HepG2 (cell line): Measurements from ENCODE around the gene REPS2. TPM values are rescaled to one million over a fixed set of nuclear protein-coding genes. Genes with fewer than 3 reads are reported as not detected.

Experiments used
- ATAC-seq: fragments of 200-7000 bp; cut with Tn5 transposase; 3 replicates; pipeline ENCODE4 v1.9.1; 2020; ENCODE audit warnings: mild to moderate bottlenecking, moderate library complexity
- BruUV-seq: library from RNA; stranded (reverse); fragments of 400-500 nt; replicated peaks from 2 replicates; lab custom pipeline; 2021; lab: Mats Ljungman, UMichigan
- CTCF ChIA-PET: fragments of 300-600 bp; formaldehyde crosslinking; extraction: SDS; loops from one replicate; lab custom pipeline; 2021; ENCODE audit warnings: low total read pairs, inconsistent platforms, low intra/inter-chr PET ratio; lab: Yijun Ruan, JAX
- POLR2A ChIA-PET: fragments of 350-600 bp; sonication (Branson Sonifier 250); formaldehyde crosslinking; loops from one replicate; lab custom pipeline; 2020; ENCODE audit warnings: antibody characterized with exemption, inconsistent platforms; lab: Yijun Ruan, JAX
- DNase-seq: peaks from one replicate; pipeline ENCODE4 v3.0.0-alpha.2; 2015; ENCODE audit warnings: low spot score
- FAIRE-seq: peaks from 3 replicates; lab custom pipeline; 2011; peaks lifted over from hg19 to GRCh38; lab: Jason Lieb, UNC
- H2AFZ ChIP-seq: one replicate; pipeline ENCODE4 v1.6.1; 2011; ENCODE audit warnings: low read length, inconsistent platforms
- H3K27ac ChIP-seq: fragments of 300-600 bp; 3 replicates; pipeline ENCODE4 v1.8.0; 2011; ENCODE audit warnings: mixed run types, mild to moderate bottlenecking, mixed read lengths, low read length, inconsistent platforms; ENCODE audit not compliant: insufficient read depth; ENCODE audit errors: extremely low read length
- H3K27me3 ChIP-seq, 2 experiments: fragments of 200-600 bp in 1 of 2; 2 replicates in 1 of 2; 3 replicates in 1 of 2; pipeline versions ENCODE4 v1.6.0 to v1.8.0; 2011; ENCODE audit warnings: low read length in 2 of 2, mild to moderate bottlenecking in 2 of 2, moderate library complexity in 2 of 2, inconsistent platforms in 1 of 2; ENCODE audit not compliant: insufficient read depth in 2 of 2, control insufficient read depth in 1 of 2
- H3K36me3 ChIP-seq, 2 experiments: fragments of 200-600 bp in 1 of 2; replicated peaks in 1 of 2; 2 replicates in 1 of 2; 3 replicates in 1 of 2; pipeline versions ENCODE4 v1.5.1 to v1.8.0; 2011; ENCODE audit warnings: low read length in 2 of 2, inconsistent platforms in 1 of 2; ENCODE audit not compliant: insufficient read depth in 2 of 2, control insufficient read depth in 1 of 2
- H3K4me1 ChIP-seq: 2 replicates; pipeline ENCODE4 v1.5.1; 2012; ENCODE audit warnings: low read length, inconsistent platforms; ENCODE audit not compliant: insufficient read depth
- H3K4me2 ChIP-seq: 2 replicates; pipeline ENCODE4 v1.6.0; 2011; ENCODE audit warnings: low read depth, low read length, inconsistent platforms
- H3K4me3 ChIP-seq, 3 experiments: fragments of 200-600 bp in 1 of 3; sonication (generic), shearing (Covaris generic) in 1 of 3; replicated peaks in 1 of 3; 2 replicates each; pipeline ENCODE4 v1.5.1; 2011 to 2016; ENCODE audit warnings: low read length in 3 of 3, inconsistent platforms in 2 of 3, low read depth in 2 of 3, mild to moderate bottlenecking in 2 of 3, control low read depth in 1 of 3, mixed read lengths in 1 of 3; ENCODE audit not compliant: insufficient read depth in 1 of 3
- H3K79me2 ChIP-seq: one replicate; pipeline ENCODE4 v1.6.1; 2011; ENCODE audit warnings: low read length, inconsistent platforms; ENCODE audit not compliant: insufficient read depth
- H3K9ac ChIP-seq: 2 replicates; pipeline ENCODE4 v1.6.0; 2011; ENCODE audit warnings: mild to moderate bottlenecking, low read depth, low read length, inconsistent platforms; ENCODE audit not compliant: insufficient read depth
- H3K9me3 ChIP-seq: 2 replicates; pipeline ENCODE4 v1.5.1; 2012; ENCODE audit warnings: mild to moderate bottlenecking, low read length
- H4K20me1 ChIP-seq: 2 replicates; pipeline ENCODE4 v1.6.0; 2011; ENCODE audit warnings: inconsistent platforms, mild to moderate bottlenecking, low read length, moderate library complexity; ENCODE audit not compliant: insufficient read depth
- DDIT3 ChIP-seq: sonication (generic); formaldehyde crosslinking; IDR thresholded peaks from 2 replicates; pipeline ENCODE4 v1.4.0; 2020; ENCODE audit warnings: mild to moderate bottlenecking, missing genetic modification reagents
- HIVEP1 ChIP-seq: sonication (generic); formaldehyde crosslinking; IDR thresholded peaks from 2 replicates; pipeline ENCODE4 v1.4.0; 2020; ENCODE audit warnings: mild to moderate bottlenecking, missing genetic modification reagents
- LBX2 ChIP-seq: sonication (generic); formaldehyde crosslinking; IDR thresholded peaks from 2 replicates; pipeline ENCODE4 v1.5.0; 2020; ENCODE audit warnings: missing genetic modification reagents, mild to moderate bottlenecking, borderline replicate concordance
- MAFF ChIP-seq: IDR thresholded peaks from 2 replicates; pipeline ENCODE4 v1.6.1; 2011; ENCODE audit warnings: low read depth, low read length, improper control_type of control experiment
- SAFB2 ChIP-seq: sonication (generic); formaldehyde crosslinking; IDR thresholded peaks from 2 replicates; pipeline ENCODE4 v1.5.1; 2020; ENCODE audit warnings: missing genetic modification reagents, low read depth, mild to moderate bottlenecking, borderline replicate concordance
- TIGD3 ChIP-seq: sonication (generic); formaldehyde crosslinking; IDR thresholded peaks from 2 replicates; pipeline ENCODE4 v1.5.1; 2020; ENCODE audit warnings: mild to moderate bottlenecking, missing genetic modification reagents, borderline replicate concordance
- TMF1 ChIP-seq: sonication (generic); formaldehyde crosslinking; IDR thresholded peaks from 2 replicates; pipeline ENCODE4 v1.8.1; 2022; ENCODE audit warnings: low read depth, missing genetic modification reagents
- ZNF512B ChIP-seq: sonication (generic); formaldehyde crosslinking; IDR thresholded peaks from 2 replicates; pipeline ENCODE4 v1.5.1; 2020; ENCODE audit warnings: missing genetic modification reagents, mild to moderate bottlenecking, borderline replicate concordance
- ZNF737 ChIP-seq: sonication (generic); formaldehyde crosslinking; IDR thresholded peaks from 2 replicates; pipeline ENCODE4 v1.5.0; 2020; ENCODE audit warnings: missing genetic modification reagents, mild to moderate bottlenecking, borderline replicate concordance
- ZNF839 ChIP-seq: sonication (generic); formaldehyde crosslinking; IDR thresholded peaks from 2 replicates; pipeline ENCODE4 v1.4.0; 2020; ENCODE audit warnings: missing genetic modification reagents, mild to moderate bottlenecking, borderline replicate concordance
- whole genome bisulfite sequencing: methylation state at CpG from one replicate; pipeline ENCODE4 v1.1.6; 2017; ENCODE audit warnings: low lambda C conversion rate; 5-methylcytosine and 5-hydroxymethylcytosine counted together
- in situ Hi-C: cut with HindIII; loops from 2 replicates; pipeline ENCODE4 v1.10.0; 2017; ENCODE audit warnings: low pct_unique_long_range_greater_than_20kb; ENCODE audit not compliant: extremely low pct_ligation_motif_present
- intact Hi-C: fragments of 100-400 bp; cut with micrococcal nuclease; formaldehyde crosslinking; loops from one replicate; pipeline ENCODE4 v1.10.0; 2022; ENCODE audit not compliant: unreplicated experiment
- polyA plus RNA-seq, 8 experiments: library from polyadenylated mRNA; depleted of rRNA in 3 of 8; stranded (reverse) in 7 of 8; unstranded in 1 of 8; fragments of >200 nt; fragmentation: Illumina TruSeq in 4 of 8; extraction: Trizol in 4 of 8; gene quantifications; 2 replicates each; pipeline versions ENCODE4 v1.2.1 to v1.2.3, GENCODE V29; 2011 to 2016; ENCODE audit warnings: low read depth in 4 of 8, missing spikeins in 1 of 8, mixed read lengths in 1 of 8; ENCODE audit not compliant: insufficient read depth in 1 of 8
- total RNA-seq, 5 experiments: library from RNA; depleted of rRNA; stranded (reverse); fragments of >200 nt; fragmentation: Illumina TruSeq; extraction: Trizol; gene quantifications; 2 replicates each; pipeline ENCODE4 v1.2.3, GENCODE V29; 2016; ENCODE audit warnings: low read depth in 1 of 5
- TF ChIP-seq, protein P1 (sequence below): sonication (generic); formaldehyde crosslinking; IDR thresholded peaks from 2 replicates; pipeline ENCODE4 v1.8.1; 2023; ENCODE audit warnings: mild to moderate bottlenecking, missing genetic modification reagents
- TF ChIP-seq, protein P2 (sequence below): sonication (generic); formaldehyde crosslinking; conservative IDR thresholded peaks from 2 replicates; pipeline ENCODE4 v1.8.1; 2023; ENCODE audit warnings: missing genetic modification reagents
- TF ChIP-seq, protein P3 (sequence below): sonication (generic); formaldehyde crosslinking; IDR thresholded peaks from 2 replicates; pipeline ENCODE4 v1.8.1; 2023; ENCODE audit warnings: missing genetic modification reagents, mild to moderate bottlenecking, borderline replicate concordance
- TF ChIP-seq, protein P4 (sequence below): sonication (generic); formaldehyde crosslinking; IDR thresholded peaks from 2 replicates; pipeline ENCODE4 v1.5.0; 2020; ENCODE audit warnings: missing genetic modification reagents

The REPS2 gene
- total and polyA plus RNA-seq, 2 of the 13 experiments (the other 11 are each of a cell fraction or from before 2014, with no cell fraction given): 0.05 to 0.58 TPM

DNA sequence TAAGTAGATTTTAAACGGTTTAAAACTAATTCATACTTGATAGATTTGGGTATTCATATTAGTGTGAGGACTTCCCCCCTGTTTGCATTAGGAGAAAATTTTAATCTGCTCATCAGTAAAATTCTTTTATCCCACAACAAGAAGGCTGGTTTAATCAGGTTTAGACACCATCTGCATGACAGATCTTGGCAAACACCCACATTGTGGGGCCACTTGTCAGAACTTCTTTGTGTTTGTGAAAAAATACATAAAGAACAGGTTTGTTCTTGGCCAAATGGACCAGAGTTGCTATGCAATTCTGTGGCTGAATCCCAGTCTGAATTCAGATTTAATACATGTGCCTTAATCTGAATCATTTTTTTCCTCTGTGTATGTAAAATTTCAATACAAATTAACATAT lies 121.1 kb downstream of the REPS2 start (continued):
- TF ChIP-seq, protein P1, sequence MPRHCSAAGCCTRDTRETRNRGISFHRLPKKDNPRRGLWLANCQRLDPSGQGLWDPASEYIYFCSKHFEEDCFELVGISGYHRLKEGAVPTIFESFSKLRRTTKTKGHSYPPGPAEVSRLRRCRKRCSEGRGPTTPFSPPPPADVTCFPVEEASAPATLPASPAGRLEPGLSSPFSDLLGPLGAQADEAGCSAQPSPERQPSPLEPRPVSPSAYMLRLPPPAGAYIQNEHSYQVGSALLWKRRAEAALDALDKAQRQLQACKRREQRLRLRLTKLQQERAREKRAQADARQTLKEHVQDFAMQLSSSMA (CRISPR knock-in tag): no peak

DNA sequence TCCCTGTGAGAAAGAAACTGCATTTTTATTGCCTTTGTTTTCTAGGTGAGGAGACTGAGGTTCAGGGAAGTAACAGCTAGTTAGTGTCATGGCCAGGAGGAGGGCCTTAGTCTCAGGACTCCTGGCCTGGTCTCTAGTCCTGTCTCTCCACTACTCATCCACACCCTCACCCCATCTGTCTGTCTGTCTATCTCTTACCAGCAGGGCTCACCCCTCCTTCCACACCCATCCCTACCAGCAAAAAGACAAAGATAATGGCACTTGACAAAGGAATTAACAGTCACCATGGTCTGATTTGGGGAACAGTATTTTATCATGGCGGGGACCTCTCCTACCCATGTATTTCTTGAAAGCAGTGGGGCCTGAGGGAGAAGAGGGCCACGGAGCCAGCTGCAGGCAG lies 125.8 kb downstream of the REPS2 start:
- DNase-seq (no peak), ATAC-seq (no peak), FAIRE-seq (no peak)
- in situ Hi-C loops (no loop called here), intact Hi-C loops (no loop called here)
- ChIA-PET POLR2A (no interaction called here), CTCF (no interaction called here)
- Histone ChIP-seq H3K27me3 (no peaks in the 10 kb centered on the region), H3K4me3 (no peak overlapping the region), H3K4me2 (no peak overlapping the region), H3K4me1 (no peaks in the 10 kb centered on the region), H3K27ac (no peak overlapping the region), H2AFZ (no peak overlapping the region), H4K20me1 (no peaks in the 10 kb centered on the region), H3K79me2 (no peaks in the 10 kb centered on the region), H3K9ac (no peak overlapping the region), H3K9me3 (no peaks in the 10 kb centered on the region), H3K36me3 (no peaks in the 10 kb centered on the region)
- WGBS: no CpG with 5 or more reads among the region's 2 CpGs
- no TSS peak for BruUV-seq
- TF ChIP-seq ZNF512B (CRISPR knock-in tag) (no peak), ZNF737 (CRISPR knock-in tag) (no peak), DDIT3 (no peak), MAFF (no peak), ZNF839 (no peak), TMF1 (no peak), SAFB2 (CRISPR knock-in tag) (no peak), LBX2 (CRISPR knock-in tag) (no peak), TIGD3 (CRISPR knock-in tag) (no peak), HIVEP1 (CRISPR knock-in tag) (no peak)
- TF ChIP-seq, protein P2, sequence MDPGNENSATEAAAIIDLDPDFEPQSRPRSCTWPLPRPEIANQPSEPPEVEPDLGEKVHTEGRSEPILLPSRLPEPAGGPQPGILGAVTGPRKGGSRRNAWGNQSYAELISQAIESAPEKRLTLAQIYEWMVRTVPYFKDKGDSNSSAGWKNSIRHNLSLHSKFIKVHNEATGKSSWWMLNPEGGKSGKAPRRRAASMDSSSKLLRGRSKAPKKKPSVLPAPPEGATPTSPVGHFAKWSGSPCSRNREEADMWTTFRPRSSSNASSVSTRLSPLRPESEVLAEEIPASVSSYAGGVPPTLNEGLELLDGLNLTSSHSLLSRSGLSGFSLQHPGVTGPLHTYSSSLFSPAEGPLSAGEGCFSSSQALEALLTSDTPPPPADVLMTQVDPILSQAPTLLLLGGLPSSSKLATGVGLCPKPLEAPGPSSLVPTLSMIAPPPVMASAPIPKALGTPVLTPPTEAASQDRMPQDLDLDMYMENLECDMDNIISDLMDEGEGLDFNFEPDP: no peak
- TF ChIP-seq, protein P3, sequence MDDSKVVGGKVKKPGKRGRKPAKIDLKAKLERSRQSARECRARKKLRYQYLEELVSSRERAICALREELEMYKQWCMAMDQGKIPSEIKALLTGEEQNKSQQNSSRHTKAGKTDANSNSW (CRISPR knock-in tag): no peak
- TF ChIP-seq, protein P4, sequence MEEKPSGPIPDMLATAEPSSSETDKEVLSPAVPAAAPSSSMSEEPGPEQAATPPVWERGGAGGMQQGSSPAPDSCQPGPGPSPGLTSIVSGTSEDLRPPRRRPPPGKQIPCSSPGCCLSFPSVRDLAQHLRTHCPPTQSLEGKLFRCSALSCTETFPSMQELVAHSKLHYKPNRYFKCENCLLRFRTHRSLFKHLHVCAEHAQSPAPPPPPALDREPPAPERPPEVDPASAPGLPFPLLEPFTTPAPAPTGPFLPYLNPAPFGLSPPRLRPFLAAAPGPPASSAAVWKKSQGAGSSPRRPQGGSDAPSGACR (CRISPR knock-in tag): no peak
